Measurements from ENCODE around the gene CSK. TPM values are rescaled to one million over a fixed set of nuclear protein-coding genes. Genes with fewer than 3 reads are reported as not detected.

The CSK gene
- total and polyA plus RNA-seq, 2 experiments from 2014 or later, result 16.9 to 19.1 TPM

GRCh38 chr15:74793135-74794028, 11.5 kb downstream of the CSK start:
- H4K20me1 ChIP-seq (ENCODE audit: insufficient read depth, poor library complexity, severe bottlenecking), result peaks cover 62% of the 10 kb centered on the region
- H3K27ac ChIP-seq, result no peak overlapping the region
- peaks cover 77% of the 10 kb centered on the region for H3K79me2 ChIP-seq
- H3K36me3 ChIP-seq (replicated peaks; ENCODE audit: insufficient read depth, low read depth), result no peaks in the 10 kb centered on the region
- no peak overlapping the region for H2AFZ ChIP-seq
- H3K4me1 ChIP-seq (ENCODE audit: insufficient read depth), result peaks cover 19% of the 10 kb centered on the region
- WGBS (ENCODE audit: low lambda C conversion rate, missing lambda C conversion rate), result 84% methylated on average over 11 of the region's 12 CpGs
- H3K4me3 ChIP-seq, result no peak overlapping the region
- H3K9me2 ChIP-seq (replicated peaks; ENCODE audit: insufficient read depth), result no peaks in the 10 kb centered on the region
- TF ChIP-seq CTCF (IDR thresholded peaks at IDR 0.05; ENCODE audit: poor library complexity), result no peak
- TF ChIP-seq EZH2 (IDR thresholded peaks at IDR 0.05; ENCODE audit: borderline replicate concordance), result no peak
- TF ChIP-seq EZH2phosphoT487 (IDR thresholded peaks at IDR 0.05; ENCODE audit: low read depth, severe bottlenecking, unreplicated experiment), result no peak
- H3K9me3 ChIP-seq (ENCODE audit: low read depth), result no peaks in the 10 kb centered on the region
- no peaks in the 10 kb centered on the region for H3K27me3 ChIP-seq
- no peak overlapping the region for H3K4me2 ChIP-seq
- no peak for DNase-seq (ENCODE audit: low spot score)

- Histone ChIP-seq H3K4me3 (no peak overlapping the region), H2AFZ (no peak overlapping the region), H3K36me3 (replicated peaks; ENCODE audit: insufficient read depth, low read depth) (no peaks in the 10 kb centered on the region), H3K9me3 (ENCODE audit: low read depth) (no peaks in the 10 kb centered on the region), H4K20me1 (ENCODE audit: insufficient read depth, poor library complexity, severe bottlenecking) (peaks cover 53% of the 10 kb centered on the region), H3K9me2 (replicated peaks; ENCODE audit: insufficient read depth) (no peaks in the 10 kb centered on the region), H3K27ac (no peak overlapping the region), H3K4me2 (no peak overlapping the region), H3K27me3 (no peaks in the 10 kb centered on the region), H3K79me2 (peaks cover 67% of the 10 kb centered on the region), H3K4me1 (ENCODE audit: insufficient read depth) (peaks cover 12% of the 10 kb centered on the region)
- WGBS (ENCODE audit: low lambda C conversion rate, missing lambda C conversion rate), result 81% methylated on average over 6 of the region's 9 CpGs
- DNase-seq (ENCODE audit: low spot score), result no peak
- TF ChIP-seq CTCF (IDR thresholded peaks at IDR 0.05; ENCODE audit: poor library complexity) (no peak), EZH2 (IDR thresholded peaks at IDR 0.05; ENCODE audit: borderline replicate concordance) (no peak), EZH2phosphoT487 (IDR thresholded peaks at IDR 0.05; ENCODE audit: low read depth, severe bottlenecking, unreplicated experiment) (no peak)
These were observed 12.5 kb downstream of the CSK start for GRCh38 chr15:74794248-74794969.

- H3K36me3 ChIP-seq (replicated peaks; ENCODE audit: insufficient read depth, low read depth), result no peaks in the 10 kb centered on the region
- H3K9me2 ChIP-seq (replicated peaks; ENCODE audit: insufficient read depth), result no peaks in the 10 kb centered on the region
- peaks cover 48% of the 10 kb centered on the region for H4K20me1 ChIP-seq (ENCODE audit: insufficient read depth, poor library complexity, severe bottlenecking)
- H2AFZ ChIP-seq, result no peak overlapping the region
- WGBS (ENCODE audit: low lambda C conversion rate, missing lambda C conversion rate), result 96% methylated on average over 9 of the region's 9 CpGs
- DNase-seq (ENCODE audit: low spot score), result no peak
- no peak overlapping the region for H3K4me3 ChIP-seq
- no peaks in the 10 kb centered on the region for H3K27me3 ChIP-seq
- H3K79me2 ChIP-seq, result peaks cover 62% of the 10 kb centered on the region
- H3K4me1 ChIP-seq (ENCODE audit: insufficient read depth), result peaks cover 8% of the 10 kb centered on the region
- H3K27ac ChIP-seq, result no peak overlapping the region
- H3K9me3 ChIP-seq (ENCODE audit: low read depth), result no peaks in the 10 kb centered on the region
- no peak overlapping the region for H3K4me2 ChIP-seq
- no peak for TF ChIP-seq CTCF (IDR thresholded peaks at IDR 0.05; ENCODE audit: poor library complexity)
- no peak for TF ChIP-seq EZH2 (IDR thresholded peaks at IDR 0.05; ENCODE audit: borderline replicate concordance)
- TF ChIP-seq EZH2phosphoT487 (IDR thresholded peaks at IDR 0.05; ENCODE audit: low read depth, severe bottlenecking, unreplicated experiment), result no peak
These were observed 13.1 kb downstream of the CSK start for GRCh38 chr15:74794970-74795349.

Measured in hepatocyte (in vitro differentiated cells).